Effector CD4-positive, alpha-beta T cell (primary cell): ENCODE data around the gene CTSL.

Source experiments
- DNase-seq: peaks from one replicate; pipeline ENCODE4 v3.0.0-alpha.2; 2020

The CTSL gene

DNA sequence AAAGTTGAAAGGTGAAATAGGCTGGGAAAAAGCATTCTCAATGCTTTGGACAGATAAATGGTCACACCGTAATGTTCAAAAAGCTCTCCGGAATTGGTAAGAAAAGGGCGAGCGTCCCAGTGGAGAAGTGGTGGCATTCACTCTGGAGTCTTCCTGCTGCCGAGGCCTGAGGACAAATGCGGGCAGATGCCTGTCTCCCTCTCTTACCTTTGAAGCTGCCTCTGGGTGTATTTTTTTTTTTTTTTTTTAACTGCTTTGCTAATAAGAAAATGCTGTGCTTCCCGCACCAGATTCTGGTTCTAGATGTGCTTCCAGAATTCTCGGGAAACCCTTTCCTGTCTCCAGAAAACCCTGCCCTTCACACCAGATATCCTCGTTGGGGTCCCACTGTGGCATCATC is 24.4 kb upstream of the CTSL start:
- no peak for DNase-seq

DNA sequence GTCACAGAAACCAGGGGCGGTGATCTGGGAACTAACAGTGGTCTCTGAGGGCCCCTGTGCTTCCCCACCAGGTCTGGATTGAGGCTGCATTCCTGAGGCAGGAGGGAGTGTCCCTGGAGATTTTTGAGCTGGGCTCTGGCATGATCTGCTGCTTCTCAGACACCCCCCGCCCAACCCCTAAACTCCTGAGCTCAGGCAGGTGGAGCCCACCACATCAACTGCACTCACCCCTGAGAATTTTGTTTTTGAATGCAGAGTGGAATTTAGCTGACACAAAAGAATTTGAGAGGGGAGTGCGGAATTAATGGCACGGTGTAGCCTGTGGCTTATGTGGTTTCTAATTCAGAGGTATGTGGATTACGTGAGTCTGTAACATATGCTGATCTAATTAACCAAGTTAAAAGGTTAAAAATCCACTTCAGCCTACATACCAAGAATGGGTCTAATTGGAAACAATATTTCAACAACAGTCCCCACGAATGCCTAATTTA is 23.9 kb upstream of the CTSL start:
- no peak for DNase-seq

DNA sequence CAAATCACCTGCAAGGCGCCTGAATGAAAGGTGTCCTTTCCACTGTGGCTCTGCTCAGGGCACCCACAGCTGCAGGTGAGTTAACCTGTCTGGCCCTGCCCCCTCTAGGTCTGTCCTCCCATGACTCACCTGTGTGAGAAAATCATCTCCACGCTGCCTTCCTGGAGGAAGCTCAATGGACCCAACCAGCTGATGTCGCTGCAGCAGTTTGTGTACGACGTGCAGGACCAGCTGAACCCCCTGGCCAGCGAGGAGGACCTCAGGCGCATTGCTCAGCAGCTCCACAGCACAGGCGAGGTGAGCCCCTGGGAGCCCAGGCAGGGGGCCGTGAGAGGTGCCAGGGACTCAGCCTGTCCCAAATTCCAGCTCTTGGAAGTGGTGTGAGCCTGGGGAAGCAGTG is 23.0 kb upstream of the CTSL start:
- DNase-seq: no peak

DNA sequence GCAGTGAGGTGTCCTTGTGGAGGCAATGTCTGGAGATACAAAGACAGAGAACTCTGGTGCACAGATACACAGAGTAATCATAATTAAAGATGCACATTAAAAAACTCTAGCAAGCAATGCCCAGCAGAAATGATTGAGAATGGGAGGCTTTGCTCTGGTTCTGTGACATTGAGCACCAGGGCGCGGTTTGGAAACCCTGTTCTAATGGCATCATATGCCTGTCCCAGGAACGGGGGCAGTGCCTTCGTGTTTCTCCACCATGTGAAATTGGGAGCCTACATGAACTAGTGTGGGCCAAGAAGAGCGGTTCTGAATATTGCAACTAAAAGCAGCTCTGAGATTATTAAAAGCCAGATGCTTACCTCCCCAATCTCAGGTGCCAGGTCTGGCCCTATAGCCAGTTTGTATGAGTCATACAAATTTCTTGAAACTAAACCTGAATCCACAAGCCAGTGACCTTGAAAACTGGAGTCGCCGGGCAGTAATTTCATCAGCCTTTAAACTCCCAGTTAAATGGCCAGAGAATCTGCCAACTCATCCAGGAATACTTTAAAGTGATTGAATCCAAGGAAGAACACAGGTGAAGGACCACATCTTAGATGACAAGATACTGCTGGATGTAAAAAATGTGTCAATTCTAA is 22.2 kb upstream of the CTSL start:
- no peak for DNase-seq

DNA sequence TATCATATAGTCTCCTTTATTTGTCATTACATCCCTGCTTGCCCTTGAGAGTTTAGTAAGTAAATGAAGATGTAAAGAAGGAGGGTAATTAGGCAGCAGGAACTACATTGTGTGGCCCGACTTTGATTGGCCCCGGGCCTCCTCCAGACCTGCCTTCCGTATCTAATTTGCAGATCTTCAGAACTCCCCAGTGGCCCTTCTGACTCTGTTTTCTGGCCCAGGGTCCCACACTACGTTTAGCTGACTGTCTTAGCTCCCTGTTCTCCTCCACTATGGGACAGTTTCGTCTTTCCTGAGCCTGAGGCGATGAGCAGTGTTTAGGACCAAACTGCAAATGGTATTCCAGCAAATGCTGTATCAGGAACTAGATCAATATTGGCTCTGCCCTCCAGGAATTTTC is 21.6 kb upstream of the CTSL start:
- DNase-seq: no peak

DNA sequence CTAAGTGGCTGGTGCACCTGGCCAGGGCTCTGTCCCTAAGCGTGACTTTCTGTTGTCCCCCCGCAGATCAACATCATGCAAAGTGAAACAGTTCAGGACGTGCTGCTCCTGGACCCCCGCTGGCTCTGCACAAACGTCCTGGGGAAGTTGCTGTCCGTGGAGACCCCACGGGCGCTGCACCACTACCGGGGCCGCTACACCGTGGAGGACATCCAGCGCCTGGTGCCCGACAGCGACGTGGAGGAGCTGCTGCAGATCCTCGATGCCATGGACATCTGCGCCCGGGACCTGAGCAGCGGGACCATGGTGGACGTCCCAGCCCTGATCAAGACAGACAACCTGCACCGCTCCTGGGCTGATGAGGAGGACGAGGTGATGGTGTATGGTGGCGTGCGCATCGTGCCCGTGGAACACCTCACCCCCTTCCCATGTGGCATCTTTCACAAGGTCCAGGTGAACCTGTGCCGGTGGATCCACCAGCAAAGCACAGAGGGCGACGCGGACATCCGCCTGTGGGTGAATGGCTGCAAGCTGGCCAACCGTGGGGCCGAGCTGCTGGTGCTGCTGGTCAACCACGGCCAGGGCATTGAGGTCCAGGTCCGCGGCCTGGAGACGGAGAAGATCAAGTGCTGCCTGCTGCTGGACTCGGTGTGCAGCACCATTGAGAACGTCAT is 19.7 kb upstream of the CTSL start:
- DNase-seq: no peak

DNA sequence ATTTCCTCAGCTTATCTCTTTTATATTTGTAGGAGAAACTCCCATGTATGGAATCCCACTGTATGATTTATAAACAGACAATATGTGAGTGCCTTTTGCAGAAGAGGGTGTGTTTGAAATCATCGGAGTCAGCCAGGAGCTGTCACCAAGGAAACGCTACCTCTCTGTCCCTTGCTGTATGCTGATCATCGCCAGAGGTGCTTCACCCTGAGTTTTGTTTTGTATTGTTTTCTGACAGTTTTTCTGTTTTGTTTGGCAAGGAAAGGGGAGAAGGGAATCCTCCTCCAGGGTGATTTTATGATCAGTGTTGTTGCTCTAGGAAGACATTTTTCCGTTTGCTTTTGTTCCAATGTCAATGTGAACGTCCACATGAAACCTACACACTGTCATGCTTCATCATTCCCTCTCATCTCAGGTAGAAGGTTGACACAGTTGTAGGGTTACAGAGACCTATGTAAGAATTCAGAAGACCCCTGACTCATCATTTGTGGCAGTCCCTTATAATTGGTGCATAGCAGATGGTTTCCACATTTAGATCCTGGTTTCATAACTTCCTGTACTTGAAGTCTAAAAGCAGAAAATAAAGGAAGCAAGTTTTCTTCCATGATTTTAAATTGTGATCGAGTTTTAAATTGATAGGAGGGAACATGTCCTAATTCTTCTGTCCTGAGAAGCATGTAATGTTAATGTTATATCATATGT is 18.0 kb upstream of the CTSL start:
- no peak for DNase-seq

DNA sequence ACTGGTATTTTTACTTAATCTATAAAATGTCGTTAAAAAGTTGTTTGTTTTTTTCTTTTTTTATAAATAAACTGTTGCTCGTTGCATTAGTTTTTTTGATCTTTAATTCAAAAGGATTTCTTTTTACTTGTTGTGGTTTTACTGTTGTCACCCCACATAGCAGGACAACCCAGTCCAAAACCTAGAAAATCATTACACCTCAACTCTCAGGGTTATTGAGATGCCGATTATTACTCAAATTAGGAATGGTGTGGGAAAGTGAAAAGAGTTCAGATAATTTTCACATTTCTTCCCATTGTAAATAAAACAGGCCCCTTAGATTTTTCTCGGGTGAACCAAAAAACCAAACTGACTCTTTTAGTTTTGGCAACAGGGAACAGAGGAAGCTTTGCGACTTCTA is 17.4 kb upstream of the CTSL start:
- no peak for DNase-seq

DNA sequence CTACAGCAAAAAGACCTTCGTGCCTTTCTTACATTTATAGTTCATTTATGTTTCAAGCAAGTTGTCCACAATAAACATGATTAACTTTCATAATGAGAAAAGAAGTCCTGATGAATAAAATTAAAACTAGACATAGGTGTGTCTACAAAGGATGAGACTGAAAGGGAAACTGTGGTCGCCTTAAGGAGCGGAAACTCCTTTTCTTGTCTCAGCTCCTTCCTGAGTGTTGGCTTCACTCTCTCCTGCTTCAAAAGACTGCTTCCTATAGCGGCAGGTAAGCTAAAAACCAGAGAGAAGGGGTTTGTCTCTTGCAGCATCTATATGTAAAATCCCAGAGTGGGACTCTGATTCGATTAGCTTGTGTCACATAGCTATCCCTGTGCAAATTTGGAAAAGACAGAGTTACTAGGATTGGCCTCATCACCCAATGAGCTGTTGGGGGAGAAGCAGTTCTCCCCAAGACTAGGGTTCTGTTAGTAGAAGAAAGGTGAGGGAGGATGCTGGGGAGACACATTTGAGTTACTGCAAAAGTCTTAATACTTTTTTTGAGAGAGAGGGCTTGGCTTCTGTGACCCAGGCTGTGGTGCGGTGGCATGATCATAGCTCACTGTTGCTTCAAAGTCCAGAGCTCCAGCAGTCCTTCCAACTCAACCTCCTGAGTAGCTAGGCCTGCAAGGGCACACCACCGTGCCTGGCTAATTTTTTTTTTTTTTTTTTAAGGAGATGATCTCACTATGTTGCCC is 16.8 kb upstream of the CTSL start:
- no peak for DNase-seq

DNA sequence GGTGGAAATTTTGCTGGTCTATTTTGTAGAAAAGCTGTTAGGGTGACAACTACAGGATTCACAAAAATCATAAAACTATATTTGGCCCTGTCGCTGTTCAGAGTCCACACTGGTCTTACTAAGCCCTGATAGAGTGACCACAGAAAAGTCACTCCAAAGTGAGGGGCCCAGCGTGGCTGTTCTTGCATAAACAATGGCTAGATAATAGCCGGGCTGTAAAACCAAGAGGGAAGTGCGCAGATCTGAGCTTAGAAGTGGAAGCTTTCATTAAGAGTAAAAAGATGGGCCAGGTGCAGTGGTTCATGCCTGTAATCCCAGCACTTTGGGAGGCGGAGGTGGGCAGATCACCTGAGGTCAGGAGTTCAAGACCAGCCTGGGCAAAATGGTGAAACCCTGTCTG is 15.5 kb upstream of the CTSL start:
- DNase-seq: no peak

DNA sequence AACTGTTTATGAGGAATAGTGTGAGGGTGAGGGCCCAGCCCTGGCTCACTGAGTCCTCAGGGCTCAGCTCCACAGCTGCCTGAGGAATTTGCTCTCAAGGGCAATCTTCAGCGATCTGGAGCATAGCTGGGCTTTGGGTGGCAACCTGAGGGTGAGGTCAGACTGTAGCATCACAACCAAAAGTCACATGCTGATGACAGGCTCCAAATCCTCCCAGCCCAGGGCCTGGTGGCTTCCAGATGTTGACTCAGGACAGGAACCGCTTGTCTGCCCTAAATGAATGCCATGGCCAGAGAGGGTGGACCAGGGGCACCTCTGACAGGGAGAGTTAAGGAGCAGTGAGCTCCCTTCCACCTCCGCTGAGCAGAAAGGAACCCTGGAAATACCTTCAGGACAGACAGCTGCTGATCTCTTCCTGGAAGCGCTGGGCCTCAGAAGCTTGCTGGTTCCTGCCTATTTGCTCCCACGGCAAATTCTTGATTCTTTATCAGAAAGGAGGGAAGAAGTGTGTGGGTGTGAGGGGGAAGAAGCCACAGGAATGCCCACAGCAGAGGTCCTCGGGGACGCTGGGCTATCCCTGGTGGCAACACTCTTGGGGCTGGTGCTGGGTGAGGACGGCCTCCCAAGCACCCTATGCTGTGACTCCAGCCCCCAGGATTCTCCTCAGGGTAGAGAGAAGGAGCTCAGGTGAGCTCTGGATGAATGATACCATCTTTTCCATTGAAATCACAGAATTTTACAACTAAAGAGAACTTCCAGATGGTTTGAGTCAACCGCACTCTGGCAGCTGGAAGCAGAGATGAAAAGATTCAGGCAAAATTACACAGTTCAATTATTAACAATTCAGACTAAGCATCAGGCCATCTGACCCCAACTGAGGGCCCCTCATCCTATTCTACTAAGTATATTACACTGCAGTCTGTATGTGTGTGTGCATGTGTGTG is 13.8 kb upstream of the CTSL start:
- no peak for DNase-seq

DNA sequence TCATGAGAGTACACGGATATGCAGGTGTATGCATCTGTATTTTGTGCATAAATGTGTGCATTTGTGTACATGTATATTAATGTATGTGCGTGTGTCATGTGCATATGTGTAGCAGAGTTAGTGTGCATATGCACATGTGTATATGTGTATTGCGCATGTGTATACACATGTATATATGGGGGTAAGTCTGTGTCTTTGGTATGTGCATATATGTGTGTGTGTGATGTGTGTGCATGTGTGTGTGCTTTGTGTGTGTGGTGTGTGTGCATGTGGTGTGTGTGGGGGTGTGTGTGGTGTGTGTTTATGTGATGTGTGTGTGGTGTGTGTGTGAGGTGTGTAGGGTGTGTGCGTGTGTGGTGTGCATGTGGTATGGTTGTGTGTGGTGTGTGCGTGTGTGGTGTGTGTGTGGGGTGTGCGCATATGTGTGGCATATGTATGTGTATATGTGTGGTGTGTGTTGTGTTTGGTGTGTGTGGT is 13.1 kb upstream of the CTSL start:
- DNase-seq: no peak

DNA sequence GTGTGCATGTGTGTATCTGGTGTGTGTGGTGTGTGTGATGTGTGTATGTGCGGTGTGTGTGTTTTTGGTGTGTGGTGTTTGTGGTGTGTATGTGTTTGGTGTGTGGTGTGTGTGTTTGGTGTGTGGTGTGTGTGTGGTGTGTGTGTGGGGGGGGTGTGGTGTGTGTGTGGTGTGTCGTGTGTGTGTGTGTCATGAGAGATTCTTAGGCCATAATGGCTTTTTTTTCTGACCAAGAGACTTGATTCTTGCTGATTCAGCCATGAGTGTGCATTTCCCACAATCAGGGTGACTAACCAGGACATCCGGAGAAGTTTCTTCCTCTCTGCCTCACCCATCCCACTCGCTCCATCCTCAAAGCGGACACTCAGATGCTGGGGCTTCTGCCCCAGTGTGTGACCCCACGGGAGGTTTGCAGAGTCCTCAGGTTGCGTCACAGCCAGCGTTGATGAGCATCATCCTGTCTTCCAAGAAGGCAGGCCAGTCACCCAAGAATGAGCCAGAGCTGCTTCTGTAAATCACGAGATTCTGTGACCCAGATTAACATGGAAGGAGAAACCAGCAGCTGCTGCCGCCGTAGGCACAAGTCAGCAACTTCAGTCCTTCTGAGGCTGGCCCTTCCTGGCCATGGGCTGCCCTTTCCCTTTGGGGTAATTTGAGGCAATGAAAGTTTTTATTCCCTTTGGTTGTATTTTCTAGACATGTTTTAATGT is 12.5 kb upstream of the CTSL start:
- no peak for DNase-seq

DNA sequence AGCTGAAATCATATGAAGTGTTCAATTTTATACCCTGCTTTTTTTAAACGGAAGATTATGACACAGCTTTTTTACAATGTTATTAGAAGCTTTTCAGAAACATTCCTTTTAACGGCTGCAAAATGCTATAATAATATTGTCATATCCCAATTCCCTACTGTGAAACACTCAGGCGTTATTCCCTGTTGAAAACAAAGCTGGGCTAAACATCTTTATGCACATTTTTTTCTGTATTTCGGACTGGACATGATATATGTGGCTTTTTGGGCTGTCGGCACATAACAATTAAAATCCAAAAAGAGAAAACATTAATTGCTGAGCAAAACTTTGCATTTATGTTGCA is 12.0 kb upstream of the CTSL start:
- no peak for DNase-seq

DNA sequence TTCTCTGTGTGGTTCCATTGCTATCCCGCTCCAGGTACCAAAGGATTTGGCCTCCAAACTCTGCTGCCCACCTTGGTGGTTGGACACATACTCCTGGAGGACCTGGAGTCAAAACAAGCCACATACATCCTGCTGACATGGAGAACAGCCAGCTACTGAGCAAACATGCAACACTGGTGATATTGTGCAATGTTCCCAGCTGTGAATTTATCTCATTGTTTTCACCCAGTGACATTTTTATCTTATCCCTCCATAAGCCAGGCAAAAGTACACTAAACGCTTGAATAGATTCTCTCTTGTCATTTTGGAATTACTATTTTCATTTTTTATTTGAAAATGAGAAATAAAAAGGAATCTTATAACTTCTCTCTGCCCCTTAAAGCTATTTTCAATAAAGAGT is 11.1 kb upstream of the CTSL start:
- no peak for DNase-seq

DNA sequence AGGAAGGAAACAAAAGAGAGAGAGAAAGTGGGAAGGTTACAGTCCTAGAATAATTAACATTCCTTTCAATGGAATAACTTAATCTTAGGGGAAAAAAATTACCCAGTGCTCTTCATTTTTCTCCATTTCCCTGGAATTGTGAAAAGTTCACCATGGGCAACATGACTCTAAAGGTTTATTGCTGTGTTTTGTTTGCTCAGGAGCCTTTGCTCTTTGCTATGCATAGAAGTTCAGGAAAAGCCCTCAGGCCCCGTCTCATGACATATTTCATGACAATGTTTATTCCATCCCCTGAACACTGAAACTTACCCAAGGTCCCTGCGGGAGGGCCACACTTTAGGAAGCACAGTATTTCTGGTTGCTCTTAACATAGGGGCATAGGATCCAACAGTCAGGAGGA is 9.8 kb upstream of the CTSL start:
- DNase-seq: no peak

DNA sequence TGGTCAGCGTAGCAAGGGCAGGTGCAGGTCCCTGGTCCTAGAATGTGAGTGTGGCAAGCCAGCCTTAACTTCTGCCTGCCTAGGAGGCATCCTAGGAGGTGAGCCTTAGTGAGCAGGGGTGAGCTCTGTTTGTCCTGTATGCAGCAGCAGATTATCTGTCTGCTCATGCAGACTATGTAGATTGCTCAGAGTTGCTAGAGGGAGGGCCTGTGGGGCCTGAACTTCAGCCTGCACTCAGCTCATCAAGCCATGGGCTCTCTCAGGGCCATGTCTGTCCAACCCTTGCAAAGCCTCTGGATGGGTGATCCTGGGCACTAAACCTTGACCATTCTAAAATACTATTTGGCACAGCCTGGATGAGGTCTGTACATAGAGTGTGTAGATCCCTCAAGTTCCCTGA is 8.5 kb upstream of the CTSL start:
- DNase-seq: no peak

DNA sequence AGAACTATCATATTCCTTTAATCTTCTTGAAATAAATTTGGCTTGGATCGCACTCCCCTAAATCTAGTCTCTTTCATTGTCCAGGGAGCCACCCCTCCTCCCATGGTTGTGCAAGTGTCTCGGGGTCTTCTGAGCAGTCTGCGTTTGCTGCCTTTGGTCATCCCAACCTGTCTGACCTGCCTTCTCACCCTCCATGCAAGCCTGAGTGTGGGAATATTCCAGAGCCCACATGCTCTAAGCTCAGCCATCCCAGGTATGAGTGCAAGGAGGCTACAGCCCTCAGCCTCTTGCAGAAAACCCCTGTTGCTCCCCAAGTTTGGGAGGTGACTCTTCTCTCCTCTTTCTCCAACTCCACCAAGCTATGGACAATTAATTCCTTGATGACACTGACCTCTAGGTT is 7.7 kb upstream of the CTSL start:
- DNase-seq: no peak

DNA sequence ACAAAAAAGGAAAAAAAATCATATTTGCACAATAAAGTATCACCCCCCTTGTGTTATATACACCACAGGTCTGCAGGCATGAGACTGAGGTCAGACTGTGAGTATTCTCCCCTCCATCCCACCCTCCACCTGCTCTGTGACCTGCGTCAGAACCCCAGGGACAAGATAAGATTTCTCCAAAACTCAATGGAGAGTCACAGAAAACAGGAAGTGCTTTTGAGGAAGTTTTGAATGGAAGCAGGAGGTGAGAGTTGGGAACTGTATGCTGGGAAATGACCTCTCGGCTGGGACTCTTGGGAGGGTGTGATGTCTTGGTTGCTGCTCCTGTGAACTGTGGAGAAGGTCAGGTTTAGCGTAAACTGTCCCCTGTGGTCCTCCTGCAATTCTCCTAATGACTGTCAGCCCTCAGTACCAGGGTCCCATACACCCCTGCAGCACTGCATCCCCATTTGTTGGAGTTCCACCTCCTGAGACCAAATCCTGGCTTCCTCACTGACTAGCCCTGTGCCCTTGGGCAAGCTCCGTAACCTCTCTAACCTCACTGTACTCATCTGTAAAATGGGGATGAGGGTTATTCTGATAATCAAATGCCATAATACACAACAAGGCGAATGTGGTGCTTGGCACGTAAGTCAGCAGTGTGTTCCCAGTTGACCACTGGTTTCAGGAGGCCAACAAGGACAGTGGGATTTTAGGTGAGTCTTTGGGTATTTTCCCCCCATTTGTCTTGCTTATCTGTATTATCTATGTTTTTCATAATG is 6.9 kb upstream of the CTSL start:
- DNase-seq: no peak

DNA sequence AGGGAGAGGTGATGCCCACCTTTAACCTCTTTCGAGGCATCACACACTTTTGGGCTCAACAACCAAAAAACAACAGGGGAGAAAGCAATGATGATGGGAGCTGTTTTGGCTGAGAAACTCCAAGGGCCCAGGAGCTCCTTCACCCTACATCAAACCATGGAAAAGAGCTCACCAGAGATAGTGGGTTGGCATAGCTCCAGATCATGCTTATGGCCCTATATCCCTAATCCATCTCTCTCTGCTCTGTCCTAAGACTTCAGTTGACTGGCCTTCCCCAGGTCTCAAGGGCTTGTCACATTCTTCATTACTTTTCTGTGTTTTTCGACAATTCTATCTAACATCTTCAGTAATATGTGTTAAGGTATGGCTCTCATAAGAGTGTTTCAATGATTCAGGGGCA is 5.7 kb upstream of the CTSL start:
- DNase-seq: no peak
